OCI-LY3 (cell line): ENCODE results near the gene HRH1.

Experiments
- EZH2phosphoT487 ChIP-seq: fragments of 200-600 bp; shearing (Covaris generic); IDR thresholded peaks from 2 replicates; pipeline ENCODE4 v1.6.1; 2018; ENCODE audit warnings: antibody characterized with exemption, mixed run types, low read depth
- TF ChIP-seq, protein P1 (sequence below): fragments of 200-600, 300-600 bp; sonication (generic); IDR thresholded peaks from 2 replicates; pipeline ENCODE4 v1.5.1; 2014; ENCODE audit warnings: antibody characterized with exemption, low read length, low read depth

DNA sequence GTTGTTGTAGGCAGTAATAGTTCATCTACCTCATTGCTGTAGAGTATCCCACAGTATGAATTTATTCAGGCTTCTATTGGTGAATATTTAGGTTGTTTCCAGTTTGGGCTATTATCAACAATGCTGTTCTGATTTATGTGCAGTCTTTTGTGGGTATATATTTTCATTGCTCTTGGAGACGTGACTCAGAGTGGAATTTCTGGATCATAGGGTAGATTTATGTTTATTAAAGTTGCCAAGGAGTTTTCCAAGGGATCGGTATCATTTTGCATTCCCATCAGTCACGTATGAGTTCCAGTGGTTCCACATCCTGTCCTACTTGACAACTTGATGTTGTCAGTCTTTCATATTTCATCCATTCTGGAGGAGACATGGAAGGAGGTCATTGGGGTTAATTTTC is 8.4 kb upstream of the HRH1 start:
- TF ChIP-seq, protein P1, sequence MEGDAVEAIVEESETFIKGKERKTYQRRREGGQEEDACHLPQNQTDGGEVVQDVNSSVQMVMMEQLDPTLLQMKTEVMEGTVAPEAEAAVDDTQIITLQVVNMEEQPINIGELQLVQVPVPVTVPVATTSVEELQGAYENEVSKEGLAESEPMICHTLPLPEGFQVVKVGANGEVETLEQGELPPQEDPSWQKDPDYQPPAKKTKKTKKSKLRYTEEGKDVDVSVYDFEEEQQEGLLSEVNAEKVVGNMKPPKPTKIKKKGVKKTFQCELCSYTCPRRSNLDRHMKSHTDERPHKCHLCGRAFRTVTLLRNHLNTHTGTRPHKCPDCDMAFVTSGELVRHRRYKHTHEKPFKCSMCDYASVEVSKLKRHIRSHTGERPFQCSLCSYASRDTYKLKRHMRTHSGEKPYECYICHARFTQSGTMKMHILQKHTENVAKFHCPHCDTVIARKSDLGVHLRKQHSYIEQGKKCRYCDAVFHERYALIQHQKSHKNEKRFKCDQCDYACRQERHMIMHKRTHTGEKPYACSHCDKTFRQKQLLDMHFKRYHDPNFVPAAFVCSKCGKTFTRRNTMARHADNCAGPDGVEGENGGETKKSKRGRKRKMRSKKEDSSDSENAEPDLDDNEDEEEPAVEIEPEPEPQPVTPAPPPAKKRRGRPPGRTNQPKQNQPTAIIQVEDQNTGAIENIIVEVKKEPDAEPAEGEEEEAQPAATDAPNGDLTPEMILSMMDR = no peak
- TF ChIP-seq EZH2phosphoT487 = no peak
